ENCODE data around the gene ZNF618. TPM values are rescaled to one million over a fixed set of nuclear protein-coding genes. Genes with fewer than 3 reads are reported as not detected.

ZNF618 gene
- total and polyA plus RNA-seq, 2 experiments from 2014 or later, result 12.1 to 22.1 TPM

DNA sequence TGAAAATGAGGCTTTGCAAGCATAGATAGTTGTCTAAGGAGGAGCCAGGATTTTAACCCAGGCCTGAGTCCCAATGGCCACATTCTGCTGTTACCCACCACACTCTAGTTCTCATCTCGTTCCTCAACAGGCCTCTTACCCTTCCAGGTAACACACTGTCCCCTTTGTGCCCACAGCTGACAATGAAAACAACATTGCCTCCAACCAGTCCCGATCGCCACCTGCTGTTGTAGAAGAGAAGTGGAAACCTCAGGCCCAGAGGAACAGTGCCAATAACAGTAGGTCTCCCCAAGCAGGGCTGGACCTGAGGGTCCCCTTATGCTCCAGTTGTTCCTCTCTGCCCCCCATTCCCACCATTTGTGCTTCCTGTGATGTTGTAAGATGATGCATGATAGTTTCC lies 171.6 kb downstream of the ZNF618 start:
- Histone ChIP-seq H3K27me3 (ENCODE audit: insufficient read depth) (no peaks in the 10 kb centered on the region), H3K4me3 (no peak overlapping the region), H3K79me2 (replicated peaks; ENCODE audit: insufficient read depth) (no peaks in the 10 kb centered on the region), H2AFZ (no peak overlapping the region), H3K36me3 (ENCODE audit: insufficient read depth) (no peaks in the 10 kb centered on the region), H4K20me1 (replicated peaks; ENCODE audit: insufficient read depth) (peaks cover 4% of the 10 kb centered on the region), H3K4me2 (no peak overlapping the region), H3F3A (replicated peaks; ENCODE audit: low read depth) (no peaks in the 10 kb centered on the region), H3K4me1 (ENCODE audit: insufficient read depth) (no peaks in the 10 kb centered on the region), H3K27ac (ENCODE audit: low read depth) (no peak overlapping the region), H3K9me2 (ENCODE audit: insufficient read depth) (0 out of 2 replicates have a peak, but pooled peaks cover 4% of the 10 kb centered on the region)
- no peaks in the 10 kb centered on the region for H3K9me3 Mint-ChIP-seq
- DNase-seq (ENCODE audit: low spot score) (peak; percentile 65), ATAC-seq (peak; percentile 94)
- H3K36me3 Mint-ChIP-seq (ENCODE audit: low read depth), result peaks cover 36% of the 10 kb centered on the region
- no peak overlapping the region for H3K4me3 Mint-ChIP-seq
- no peaks in the 10 kb centered on the region for H3K27me3 Mint-ChIP-seq (ENCODE audit: insufficient read depth, low read depth, poor library complexity)
- TF ChIP-seq ZNF114 (CRISPR knock-in tag; IDR thresholded peaks at IDR 0.05), result no peak
- TF ChIP-seq, protein P1, sequence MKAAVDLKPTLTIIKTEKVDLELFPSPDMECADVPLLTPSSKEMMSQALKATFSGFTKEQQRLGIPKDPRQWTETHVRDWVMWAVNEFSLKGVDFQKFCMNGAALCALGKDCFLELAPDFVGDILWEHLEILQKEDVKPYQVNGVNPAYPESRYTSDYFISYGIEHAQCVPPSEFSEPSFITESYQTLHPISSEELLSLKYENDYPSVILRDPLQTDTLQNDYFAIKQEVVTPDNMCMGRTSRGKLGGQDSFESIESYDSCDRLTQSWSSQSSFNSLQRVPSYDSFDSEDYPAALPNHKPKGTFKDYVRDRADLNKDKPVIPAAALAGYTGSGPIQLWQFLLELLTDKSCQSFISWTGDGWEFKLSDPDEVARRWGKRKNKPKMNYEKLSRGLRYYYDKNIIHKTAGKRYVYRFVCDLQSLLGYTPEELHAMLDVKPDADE (IDR thresholded peaks at IDR 0.05), result no peak
- TF ChIP-seq, protein P2, sequence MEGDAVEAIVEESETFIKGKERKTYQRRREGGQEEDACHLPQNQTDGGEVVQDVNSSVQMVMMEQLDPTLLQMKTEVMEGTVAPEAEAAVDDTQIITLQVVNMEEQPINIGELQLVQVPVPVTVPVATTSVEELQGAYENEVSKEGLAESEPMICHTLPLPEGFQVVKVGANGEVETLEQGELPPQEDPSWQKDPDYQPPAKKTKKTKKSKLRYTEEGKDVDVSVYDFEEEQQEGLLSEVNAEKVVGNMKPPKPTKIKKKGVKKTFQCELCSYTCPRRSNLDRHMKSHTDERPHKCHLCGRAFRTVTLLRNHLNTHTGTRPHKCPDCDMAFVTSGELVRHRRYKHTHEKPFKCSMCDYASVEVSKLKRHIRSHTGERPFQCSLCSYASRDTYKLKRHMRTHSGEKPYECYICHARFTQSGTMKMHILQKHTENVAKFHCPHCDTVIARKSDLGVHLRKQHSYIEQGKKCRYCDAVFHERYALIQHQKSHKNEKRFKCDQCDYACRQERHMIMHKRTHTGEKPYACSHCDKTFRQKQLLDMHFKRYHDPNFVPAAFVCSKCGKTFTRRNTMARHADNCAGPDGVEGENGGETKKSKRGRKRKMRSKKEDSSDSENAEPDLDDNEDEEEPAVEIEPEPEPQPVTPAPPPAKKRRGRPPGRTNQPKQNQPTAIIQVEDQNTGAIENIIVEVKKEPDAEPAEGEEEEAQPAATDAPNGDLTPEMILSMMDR (conservative IDR thresholded peaks at IDR 0.05; ENCODE audit: low read depth in 2 of 2), result peak; percentile 47 to 73
- TF ChIP-seq CREB1 (CRISPR knock-in tag; IDR thresholded peaks at IDR 0.05; ENCODE audit: low read depth), result no peak
- TF ChIP-seq EZH2phosphoT487 (IDR thresholded peaks at IDR 0.05; ENCODE audit: unreplicated experiment), result no peak
- TF ChIP-seq JUNB (IDR thresholded peaks at IDR 0.05; ENCODE audit: unreplicated experiment), result no peak
- no peaks in the 10 kb centered on the region; the same call in 2 of the 3 replicates for H3K4me1 Mint-ChIP-seq
- H3K27ac Mint-ChIP-seq, result no peak overlapping the region

DNA sequence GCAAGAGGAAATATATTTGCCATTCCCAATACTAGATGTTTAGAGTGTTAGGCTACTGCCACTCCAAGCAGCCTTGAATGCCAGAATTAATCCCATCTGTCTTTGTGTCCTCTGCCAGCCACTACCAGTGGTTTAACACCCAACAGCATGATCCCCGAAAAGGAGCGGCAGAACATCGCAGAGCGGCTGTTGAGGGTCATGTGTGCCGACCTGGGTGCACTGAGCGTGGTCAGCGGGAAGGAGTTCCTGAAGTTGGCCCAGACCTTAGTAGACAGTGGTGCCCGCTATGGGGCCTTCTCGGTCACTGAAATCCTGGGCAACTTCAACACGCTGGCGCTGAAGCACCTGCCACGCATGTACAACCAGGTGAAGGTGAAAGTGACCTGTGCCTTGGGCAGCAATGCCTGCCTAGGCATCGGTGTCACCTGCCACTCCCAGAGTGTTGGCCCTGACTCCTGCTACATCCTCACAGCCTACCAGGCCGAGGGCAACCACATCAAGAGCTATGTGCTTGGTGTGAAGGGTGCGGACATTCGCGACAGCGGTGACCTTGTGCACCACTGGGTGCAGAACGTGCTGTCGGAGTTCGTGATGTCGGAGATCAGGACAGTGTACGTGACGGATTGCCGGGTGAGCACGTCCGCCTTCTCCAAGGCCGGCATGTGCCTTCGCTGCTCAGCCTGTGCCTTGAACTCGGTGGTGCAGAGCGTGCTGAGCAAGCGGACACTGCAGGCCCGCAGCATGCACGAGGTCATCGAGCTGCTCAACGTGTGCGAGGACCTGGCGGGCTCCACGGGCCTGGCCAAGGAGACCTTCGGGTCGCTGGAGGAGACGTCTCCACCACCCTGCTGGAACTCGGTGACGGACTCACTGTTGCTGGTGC lies 172.7 kb downstream of the ZNF618 start:
- no peaks in the 10 kb centered on the region for H3K36me3 ChIP-seq (ENCODE audit: insufficient read depth)
- H3K36me3 Mint-ChIP-seq (ENCODE audit: low read depth), result peaks cover 40% of the 10 kb centered on the region
- no peak overlapping the region for H3K27ac Mint-ChIP-seq
- H3K27ac ChIP-seq (ENCODE audit: low read depth), result no peak overlapping the region
- no peak overlapping the region for H3K4me3 Mint-ChIP-seq
- H3K27me3 ChIP-seq (ENCODE audit: insufficient read depth), result no peaks in the 10 kb centered on the region
- H2AFZ ChIP-seq, result no peak overlapping the region
- TF ChIP-seq CREB1 (CRISPR knock-in tag; IDR thresholded peaks at IDR 0.05; ENCODE audit: low read depth) (no peak), EZH2phosphoT487 (IDR thresholded peaks at IDR 0.05; ENCODE audit: unreplicated experiment) (no peak), POLR2AphosphoS5 (IDR thresholded peaks at IDR 0.05; ENCODE audit: low read depth) (no peak)
- H3K4me3 ChIP-seq, result no peak overlapping the region
- H3K9me3 Mint-ChIP-seq, result no peaks in the 10 kb centered on the region
- no peak overlapping the region for H3K4me2 ChIP-seq
- no peaks in the 10 kb centered on the region for H3K79me2 ChIP-seq (replicated peaks; ENCODE audit: insufficient read depth)
- no peaks in the 10 kb centered on the region; the same call in 2 of the 3 replicates for H3K4me1 Mint-ChIP-seq
- H3K27me3 Mint-ChIP-seq (ENCODE audit: insufficient read depth, low read depth, poor library complexity), result peaks cover 3% of the 10 kb centered on the region
- H3F3A ChIP-seq (replicated peaks; ENCODE audit: low read depth), result no peaks in the 10 kb centered on the region
- no peaks in the 10 kb centered on the region for H3K4me1 ChIP-seq (ENCODE audit: insufficient read depth)
- ATAC-seq, result no peak
- H3K9me2 ChIP-seq (ENCODE audit: insufficient read depth), result 0 out of 2 replicates have a peak, but pooled peaks cover 4% of the 10 kb centered on the region
- no peak for DNase-seq (ENCODE audit: low spot score)
- peaks cover 4% of the 10 kb centered on the region for H4K20me1 ChIP-seq (replicated peaks; ENCODE audit: insufficient read depth)
